NCI-H345 treated with DMSO at 0.1 percent for 48 hours (cell line): ENCODE data around the gene ATF5.

ENCODE experiments used
- DNase-seq: peaks from one replicate; lab custom pipeline; 2025; ENCODE audit not compliant: unreplicated experiment; lab: John Stamatoyannopoulos, UW

ATF5 gene, protein sequence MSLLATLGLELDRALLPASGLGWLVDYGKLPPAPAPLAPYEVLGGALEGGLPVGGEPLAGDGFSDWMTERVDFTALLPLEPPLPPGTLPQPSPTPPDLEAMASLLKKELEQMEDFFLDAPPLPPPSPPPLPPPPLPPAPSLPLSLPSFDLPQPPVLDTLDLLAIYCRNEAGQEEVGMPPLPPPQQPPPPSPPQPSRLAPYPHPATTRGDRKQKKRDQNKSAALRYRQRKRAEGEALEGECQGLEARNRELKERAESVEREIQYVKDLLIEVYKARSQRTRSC

DNA sequence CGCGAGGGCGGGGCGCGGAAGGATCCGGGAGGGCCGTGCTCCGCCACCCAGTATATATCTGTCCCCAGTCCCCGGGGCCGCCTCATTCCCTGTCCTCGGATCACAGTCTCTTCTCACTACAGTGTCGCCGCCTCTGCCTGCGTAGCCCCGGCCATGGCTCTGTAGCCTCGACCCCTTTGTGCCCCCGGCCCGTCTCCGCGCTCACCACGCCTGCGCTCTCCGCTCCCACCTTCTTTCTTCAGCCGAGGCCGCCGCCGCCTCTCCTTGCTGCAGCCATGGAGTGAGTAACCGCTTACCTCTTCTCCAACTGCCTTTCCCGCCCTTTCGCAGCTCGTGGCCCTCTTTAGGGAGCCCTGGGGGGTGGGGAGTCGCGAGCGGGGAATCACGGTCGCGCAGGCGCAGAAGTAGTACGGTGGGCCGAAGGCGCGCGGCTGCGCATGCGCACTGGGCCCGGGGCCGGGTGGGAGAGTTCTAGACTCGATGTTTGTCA lies at the start of gene ATF5, which contains the start of gene NUP62:
Gene ATF5 (plus strand): TSS at position 85 of the 490 bp plus-strand sequence. CDS start 1,646 bp downstream, outside the sequence.
Gene NUP62 (minus strand): TSS at position 384 of the 490 bp plus-strand sequence. CDS start 19,697 bp downstream, outside the sequence.
- DNase-seq = peak; percentile 71

DNA sequence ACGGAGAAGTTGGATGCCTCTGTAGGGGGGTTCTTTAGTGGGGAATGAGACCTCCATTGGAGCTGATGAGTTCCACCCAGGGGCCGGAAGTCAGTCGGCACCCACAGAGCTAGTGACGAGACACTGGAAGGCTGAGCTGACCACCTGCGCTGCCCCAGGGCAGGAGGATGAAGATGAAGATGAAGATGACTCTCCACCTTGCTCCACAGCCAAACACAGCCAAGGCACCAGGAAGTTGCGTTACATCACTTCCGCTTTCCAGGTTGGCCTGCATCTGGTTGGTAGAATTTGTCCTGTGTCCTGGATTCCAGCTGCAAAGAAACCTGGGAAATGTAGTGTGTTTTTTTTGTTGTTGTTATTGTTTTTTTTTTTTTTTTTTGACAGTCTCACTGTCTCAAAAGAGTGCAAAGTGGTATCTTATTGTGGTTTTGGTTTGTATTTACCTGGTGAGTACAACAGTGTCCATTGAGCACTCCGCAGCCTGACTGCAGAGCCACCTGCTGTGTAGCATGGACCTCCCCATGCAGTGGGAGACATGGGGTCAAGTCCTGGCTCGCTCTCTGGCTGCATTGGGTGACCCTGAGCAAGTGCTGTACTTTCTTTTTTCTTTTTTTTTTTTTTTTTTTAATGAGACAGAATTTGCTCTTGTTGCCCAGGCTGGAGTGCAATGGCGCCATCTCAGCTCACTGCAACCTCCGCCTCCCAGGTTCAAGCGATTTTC lies 49.6 kb upstream of the ATF5 start:
- DNase-seq = no peak

DNA sequence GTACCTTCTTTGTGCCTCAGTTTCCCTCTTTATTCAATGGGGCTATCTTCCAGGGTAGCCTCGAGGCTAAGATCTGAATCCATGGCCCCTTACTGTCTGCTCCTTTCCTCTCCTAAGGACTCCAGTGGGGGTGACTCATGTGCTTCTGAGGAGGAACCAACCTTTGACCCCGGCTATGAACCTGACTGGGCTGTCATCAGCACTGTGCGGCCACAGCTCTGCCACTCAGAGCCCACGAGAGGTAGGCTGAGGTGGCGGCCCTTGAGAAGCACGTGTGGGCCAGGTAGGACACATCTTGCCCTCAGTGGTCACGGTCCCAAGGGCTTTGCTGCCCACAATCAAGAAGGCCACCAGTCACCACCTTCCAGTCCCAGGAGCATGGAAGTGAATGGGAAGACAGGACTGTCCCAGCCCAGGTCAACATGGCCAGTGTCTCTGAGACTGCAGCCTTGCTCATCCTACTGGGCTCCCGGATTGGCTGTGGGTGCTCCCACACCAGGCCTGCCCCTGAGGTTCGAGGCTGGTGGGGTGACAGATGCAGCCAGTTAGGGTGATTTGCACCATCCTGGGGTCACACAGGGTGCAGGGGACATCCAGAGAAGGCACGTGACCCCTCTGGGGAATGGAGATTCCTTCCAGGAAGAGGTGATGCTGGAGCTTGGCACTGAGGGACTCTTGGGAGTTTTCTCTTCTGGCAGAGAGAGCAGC lies 48.7 kb upstream of the ATF5 start:
- DNase-seq = no peak

DNA sequence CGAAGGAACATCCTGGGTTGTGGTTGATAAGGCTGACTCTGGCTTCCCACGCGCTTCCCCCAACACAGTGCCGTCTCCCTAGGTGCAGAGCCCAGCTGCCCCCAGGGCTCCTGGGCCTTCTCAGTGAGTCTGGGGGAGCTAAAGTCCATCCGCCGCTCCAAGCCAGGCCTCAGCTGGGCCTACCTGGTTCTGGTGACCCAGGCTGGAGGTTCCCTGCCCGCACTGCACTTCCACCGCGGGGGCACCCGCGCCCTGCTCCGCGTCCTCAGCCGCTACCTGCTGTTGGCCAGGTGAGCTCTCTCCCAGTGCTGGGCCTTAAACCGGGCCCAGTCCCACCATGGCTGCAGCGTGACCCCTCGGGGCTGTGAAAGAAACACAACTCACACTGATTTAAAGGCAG lies 47.8 kb upstream of the ATF5 start:
- DNase-seq = no peak

DNA sequence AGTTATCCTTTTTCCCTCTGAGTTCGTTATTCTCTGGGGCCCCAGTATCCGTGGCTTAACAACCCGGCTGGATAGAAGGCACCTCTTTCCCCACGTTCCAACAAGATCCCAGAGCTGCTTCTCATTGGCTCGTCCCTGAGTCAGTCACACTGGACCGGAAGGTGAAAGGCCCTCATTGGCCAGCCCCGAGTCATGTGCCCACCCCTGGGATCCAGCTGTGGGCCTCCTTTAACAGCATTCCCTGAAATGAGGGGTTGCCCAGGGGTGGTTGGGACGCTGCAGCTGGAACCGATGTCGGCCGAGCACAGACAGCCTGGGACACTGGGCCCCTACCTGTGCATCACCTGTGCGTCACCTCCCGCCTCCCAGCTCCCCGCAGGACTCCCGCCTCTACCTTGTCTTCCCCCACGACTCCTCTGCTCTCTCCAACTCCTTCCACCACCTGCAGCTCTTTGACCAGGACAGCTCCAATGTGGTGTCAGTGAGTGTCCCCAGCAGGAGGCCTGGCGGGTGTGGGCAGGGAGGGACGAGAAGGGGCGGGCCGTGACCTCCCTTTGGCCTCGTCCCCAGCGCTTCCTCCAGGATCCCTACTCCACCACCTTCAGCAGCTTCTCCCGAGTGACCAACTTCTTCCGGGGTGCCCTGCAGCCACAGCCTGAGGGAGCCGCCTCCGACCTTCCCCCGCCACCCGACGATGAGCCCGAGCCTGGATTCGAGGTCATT lies 47.2 kb upstream of the ATF5 start:
- no peak for DNase-seq

DNA sequence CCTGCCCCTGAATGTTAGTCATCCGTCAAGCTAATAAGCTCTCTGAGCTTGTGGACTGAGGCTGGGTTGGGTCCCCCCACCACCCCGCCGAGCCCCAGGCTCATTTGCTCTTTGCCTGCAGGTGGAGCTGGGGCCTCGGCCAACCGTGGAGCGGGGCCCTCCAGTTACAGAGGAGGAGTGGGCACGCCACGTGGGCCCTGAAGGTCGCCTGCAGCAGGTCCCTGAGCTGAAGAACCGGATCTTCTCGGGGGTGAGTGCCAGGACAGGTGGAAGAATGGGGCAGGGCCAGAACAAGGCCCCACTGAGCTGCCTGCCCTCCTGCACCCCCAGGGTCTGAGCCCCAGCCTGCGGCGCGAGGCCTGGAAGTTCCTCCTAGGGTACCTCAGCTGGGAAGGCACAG lies 46.4 kb upstream of the ATF5 start:
- DNase-seq = no peak

DNA sequence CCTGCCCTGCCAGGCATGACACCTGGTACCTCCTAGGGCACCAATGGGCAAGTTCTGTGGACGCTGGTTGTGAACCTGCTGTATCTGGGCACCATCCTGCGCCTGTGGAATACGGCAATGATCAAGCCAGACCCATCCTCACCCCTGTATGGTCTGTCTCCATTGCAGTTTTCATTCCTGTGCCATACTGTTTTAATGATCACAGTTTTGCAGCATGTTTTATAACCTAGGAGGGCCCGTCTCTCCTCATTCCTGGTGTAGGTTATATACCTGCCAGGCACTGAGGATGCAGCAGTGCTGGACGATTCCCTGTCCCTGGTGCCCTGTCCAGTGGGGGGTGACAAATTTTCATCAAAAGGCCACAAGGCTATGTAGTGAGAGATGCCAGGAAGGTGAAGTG lies 45.9 kb upstream of the ATF5 start:
- DNase-seq = no peak

DNA sequence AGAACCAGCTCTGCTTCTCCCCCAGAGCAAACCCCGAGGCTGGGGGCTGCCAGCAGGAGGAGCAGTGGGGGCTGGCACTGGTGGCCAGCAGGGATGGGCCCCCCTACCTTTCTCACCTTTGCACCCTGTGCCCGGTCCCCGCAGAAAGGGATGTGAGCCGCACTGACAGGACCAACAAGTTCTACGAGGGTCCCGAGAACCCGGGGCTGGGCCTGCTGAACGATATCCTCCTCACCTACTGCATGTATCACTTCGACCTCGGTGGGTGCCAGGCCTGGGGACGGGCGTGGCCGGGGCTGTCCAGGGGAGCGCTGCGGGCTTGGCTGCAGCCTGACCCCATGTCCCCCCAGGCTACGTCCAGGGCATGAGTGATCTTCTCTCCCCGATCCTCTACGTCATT lies 44.9 kb upstream of the ATF5 start:
- DNase-seq = no peak

DNA sequence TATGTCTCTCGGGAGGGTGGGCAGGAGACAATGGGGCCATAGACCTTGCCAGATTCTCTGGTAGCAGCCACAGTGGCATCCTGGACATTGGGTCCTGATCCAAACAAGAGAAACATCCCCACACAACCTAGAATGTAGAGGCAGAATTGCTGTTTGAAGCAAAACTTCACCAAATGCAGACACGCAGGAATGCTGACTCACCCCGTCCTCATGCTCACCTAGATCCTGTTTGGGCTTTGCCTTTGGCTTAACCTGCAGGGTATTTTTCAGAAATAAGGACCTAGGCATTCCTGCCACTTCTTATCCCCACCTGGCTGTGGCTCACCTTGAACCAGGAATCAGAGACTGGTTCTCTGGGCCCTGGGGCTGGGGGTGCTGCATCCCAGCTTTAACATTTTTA lies 44.2 kb upstream of the ATF5 start:
- no peak for DNase-seq

DNA sequence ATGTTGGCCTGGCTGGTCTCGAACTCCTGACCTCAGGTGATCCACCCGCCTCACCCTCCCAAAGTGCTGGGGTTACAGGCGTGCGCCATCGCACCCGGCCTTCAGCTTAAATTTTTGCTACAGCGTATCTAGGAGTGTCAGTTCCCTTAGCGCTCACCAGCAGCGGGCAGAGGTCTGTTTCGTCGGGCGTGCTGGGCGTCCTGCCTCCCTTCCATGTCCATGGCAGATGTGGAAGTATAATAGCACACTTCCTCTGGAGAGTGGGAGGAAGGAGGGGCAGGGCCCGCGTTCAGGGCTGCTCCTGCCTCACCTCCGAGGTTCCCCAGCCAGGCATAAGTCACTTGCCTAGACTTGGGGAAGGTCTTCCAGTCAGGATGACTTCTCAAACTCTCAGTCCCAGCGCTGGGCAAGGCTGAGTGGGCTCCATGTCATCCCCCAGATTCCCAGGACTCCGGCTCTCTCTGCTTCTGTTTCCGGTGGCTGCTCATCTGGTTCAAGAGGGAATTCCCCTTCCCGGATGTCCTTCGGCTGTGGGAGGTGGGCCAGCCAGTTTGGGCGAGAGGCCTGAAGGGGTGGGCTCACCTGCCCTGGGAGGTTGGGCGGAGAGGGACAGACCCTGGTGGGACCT lies 41.9 kb upstream of the ATF5 start:
- DNase-seq = no peak

DNA sequence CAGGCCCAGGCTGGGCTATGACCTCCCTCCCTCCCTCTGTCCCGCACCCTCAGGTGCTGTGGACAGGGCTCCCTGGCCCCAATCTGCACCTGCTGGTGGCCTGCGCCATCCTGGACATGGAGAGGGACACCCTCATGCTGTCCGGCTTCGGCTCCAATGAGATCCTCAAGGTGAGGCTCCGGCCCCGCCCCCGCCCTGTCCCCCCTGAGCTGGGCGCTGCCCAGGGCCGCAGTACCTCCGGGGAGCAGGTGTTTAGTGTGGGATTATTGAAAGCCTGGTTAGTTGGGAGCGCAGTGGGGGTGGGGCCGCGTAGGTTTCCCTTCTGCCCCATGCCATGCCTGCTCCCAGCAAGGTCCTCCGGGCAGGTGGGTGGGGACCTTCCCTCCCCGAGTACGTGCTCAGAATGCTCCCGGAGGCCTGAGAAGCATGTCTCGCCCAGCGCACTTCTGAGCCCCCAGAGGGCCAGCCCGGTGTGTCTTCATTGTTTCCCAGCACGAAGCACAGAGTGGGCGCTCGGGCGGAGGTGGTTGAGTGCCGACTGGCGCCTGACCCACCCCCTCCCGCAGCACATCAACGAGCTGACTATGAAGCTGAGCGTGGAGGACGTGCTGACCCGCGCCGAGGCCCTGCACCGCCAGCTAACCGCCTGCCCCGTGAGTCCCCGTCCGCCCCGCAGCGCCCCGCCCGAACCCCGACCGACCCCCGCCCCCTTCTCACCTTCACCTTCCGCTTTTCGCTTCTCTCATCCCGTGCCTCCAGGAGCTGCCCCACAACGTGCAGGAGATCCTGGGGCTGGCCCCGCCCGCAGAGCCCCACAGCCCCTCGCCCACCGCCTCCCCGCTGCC lies 41.1 kb upstream of the ATF5 start:
- no peak for DNase-seq

DNA sequence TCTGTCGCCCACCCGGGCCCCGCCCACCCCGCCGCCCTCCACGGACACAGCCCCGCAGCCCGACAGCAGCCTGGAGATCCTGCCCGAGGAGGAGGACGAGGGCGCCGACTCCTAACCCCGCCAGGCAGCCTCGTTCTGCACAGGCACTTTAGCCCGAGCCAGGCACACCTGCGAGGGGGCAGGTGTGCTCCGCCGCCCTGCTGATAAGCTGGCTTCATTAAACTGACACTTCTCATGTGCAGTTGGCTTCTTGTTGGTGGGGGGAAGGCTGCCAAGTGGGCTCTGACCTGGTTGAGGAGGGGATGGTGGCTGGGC lies 40.5 kb upstream of the ATF5 start:
- DNase-seq = no peak

DNA sequence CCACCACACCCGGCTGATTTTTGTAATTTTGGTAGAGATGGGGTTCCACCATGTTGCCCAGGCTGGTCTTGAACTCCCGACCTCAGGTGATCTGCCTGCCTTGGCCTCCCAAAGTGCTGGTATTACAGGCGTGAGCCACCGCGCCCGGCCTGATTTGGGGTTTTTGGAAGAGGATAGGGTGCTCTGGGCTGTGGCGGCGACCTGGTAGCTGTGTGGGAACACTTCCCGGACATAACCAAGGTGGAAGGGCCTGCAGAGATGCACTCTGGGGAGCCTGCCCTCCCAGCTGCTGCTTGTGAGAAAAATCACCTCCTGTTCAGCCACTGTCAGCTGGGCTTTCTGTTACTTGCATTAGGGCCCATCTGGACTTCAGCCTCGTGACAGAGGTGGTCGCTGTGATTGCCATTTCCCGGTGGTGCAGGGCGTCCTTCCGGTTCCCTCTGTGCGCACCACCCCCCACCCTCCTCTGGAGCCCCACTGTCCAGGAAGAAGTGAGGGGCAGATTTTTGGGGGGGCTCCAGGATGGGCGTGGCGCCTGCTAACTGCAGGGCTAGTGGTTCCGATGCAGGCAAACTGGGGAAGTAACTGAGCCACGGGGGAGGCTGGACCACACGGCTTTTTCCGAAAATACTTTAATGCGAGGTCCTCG lies 39.8 kb upstream of the ATF5 start:
- no peak for DNase-seq

DNA sequence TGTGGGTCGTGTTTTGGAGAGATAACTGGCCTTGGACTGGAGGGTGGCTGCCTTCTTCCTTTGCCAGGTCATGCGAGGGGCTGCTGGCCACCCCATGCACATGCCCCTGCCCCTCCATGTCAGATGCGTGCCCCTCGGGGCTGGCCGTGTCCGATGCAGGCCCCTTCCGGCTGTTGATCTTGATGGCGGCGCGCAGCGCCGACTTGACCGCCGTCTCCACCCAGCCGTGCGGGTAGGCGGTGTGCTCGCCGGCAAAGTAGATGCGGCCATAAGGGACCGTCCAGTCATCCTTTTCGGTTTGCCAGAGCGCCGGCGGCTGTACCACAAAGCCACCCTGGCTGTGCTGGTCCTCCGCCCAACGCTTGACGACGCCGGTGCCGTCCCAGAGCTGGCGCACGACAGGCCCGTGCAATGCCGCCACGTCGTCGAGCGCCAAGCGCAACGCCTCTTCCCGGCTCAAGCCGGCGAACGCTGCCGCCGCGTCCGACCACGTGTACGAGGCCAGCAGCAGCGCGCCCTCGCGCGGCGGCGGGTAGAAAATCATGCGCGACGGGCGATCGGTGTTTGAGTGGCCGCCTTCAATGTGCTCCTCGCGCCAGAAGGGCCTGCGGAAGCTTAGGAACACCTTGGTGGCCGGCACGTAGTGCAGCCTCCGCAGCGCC lies 39.2 kb upstream of the ATF5 start:
- no peak for DNase-seq

DNA sequence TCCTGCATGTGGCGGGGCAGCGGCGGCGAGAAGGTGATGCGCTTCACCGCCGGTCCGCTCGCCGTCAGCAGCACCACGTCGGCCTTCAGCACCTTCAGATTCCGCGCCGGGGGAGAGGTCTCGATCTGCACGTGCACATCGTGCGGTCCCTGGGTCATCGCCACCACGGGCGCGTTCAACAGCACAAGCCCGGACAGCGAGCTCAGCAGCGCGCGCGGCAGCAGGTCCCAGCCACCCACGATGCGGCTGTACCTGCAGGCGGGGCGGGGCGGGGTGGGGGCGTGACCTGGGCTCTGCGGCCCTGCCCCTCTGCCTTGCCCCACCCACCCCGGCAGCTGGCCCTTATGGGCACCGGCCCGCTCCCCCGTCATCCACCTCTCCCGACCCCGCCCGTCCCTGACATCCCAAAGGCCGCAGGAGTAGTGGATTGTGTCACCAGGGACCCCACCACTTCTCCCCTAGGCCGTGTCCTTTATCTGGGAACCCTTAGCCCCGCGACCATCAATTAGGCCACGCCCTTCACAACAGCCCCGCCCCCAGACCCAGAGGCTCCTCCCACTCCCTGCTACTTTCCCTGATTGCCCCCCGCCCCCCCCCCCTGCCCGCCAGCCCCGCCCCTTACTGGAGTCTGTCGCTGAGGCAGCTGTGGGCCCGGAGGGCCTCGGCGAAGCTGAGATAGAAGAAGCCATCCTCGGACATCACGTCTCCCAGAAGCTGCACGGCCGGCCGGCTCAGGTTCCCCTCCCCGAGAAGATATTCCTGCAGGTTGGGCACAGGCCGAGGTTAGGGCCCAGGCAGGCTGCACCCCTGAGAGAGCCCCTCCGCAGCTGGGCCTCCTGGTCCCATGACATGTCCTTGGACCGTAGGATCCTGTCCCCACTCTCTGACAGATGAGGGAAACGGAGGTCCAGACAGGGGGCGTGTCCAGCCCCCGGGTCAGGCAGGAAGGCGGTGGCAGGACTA lies 38.4 kb upstream of the ATF5 start:
- DNase-seq = no peak

DNA sequence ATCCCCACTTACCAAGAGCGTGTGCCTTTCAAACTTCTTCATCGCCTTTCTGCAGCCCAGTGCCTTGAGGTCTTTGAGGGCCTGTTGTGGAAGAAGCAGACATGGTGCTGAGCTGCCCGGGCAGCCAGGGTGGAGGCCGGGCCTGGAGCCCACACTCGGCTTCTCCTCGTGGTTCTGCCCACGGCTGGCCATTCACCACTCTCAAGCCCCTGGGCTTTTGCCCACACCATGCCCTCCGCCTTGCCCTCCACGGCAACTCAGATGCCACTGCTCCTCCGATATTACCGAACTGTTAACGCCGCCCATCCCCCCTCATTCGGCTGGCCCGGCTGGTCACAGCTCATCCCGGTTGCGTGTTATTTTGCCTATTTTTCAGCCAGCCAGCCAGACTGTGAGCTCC lies 37.6 kb upstream of the ATF5 start:
- DNase-seq = no peak

DNA sequence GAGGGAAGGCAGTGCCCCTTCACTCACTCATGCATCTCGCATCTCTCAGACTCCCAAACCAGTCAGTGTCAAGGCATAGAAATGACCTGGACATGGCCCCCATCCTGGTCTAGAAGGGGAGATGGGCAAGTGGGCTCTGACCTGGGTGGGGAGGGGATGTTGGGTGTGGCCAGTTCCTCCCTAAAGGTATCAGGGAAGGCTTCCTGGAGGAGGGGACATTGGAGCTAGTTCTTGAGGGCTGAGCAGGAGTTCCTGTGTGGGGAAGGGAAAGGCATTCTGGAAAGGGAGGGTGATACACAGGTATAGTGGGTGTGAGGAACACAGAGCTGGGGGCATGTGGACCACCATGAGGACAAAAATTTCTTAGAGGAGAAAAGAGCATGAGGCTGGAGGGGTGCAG lies 36.3 kb upstream of the ATF5 start:
- DNase-seq = no peak
